DOHH2 (cell line): Measurements from ENCODE around the gene TMA7.
"Not testable (repeated sequence)": the region's sequence is repeated elsewhere in the genome, so short reads cannot be mapped to it uniquely, and the experiment has no call there.

Source experiments
- CTCF ChIP-seq: fragments of 200-600 bp; sonication (generic); IDR thresholded peaks from one replicate; pipeline ENCODE4 v1.5.1; 2014; ENCODE audit warnings: antibody characterized with exemption, mild to moderate bottlenecking, low read depth, low read length; ENCODE audit not compliant: poor library complexity, severe bottlenecking
- EZH2phosphoT487 ChIP-seq: fragments of 200-600 bp; sonication (generic); IDR thresholded peaks from 2 replicates; pipeline ENCODE4 v1.6.1; 2017; ENCODE audit warnings: borderline replicate concordance, mild to moderate bottlenecking, antibody characterized with exemption, low read length, moderate library complexity, mixed read lengths

GRCh38 chr3:48480891-48481290 lies 40.8 kb downstream of the TMA7 start:
- not testable (repeated sequence) for TF ChIP-seq CTCF, EZH2phosphoT487
